ENCODE data around the gene MID1. TPM values are rescaled to one million over a fixed set of nuclear protein-coding genes. Genes with fewer than 3 reads are reported as not detected.

The MID1 gene
- total RNA-seq, 1 donor from 2014 or later: 31.2 TPM

DNA sequence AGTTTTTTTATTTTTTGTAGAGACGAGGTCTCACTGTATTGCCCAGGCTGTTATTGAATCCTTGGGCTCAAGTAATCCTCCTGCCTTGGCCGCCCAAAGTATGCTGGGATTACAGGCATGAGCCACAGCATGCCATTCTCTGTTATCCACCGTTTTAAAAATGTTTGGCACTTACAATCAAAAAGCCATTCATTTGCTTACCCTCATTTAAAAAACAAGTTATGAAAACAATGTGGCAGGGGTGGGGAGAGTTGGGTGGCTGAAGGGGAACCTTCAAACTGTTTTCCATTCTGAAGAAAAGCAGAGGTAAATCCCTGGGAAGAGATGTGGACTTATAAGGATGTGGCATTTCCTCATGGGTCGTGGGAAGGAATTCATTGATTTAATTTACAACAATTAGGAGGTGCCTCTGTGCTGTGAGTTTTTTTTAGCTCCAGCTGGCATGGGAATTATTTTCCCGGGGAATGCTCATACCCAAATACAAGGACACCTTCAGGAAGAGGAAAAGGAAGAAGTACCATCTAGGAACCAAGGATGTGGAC is 103.5 kb downstream of the MID1 start:
- FAIRE-seq: peak; percentile 63
- Mint-ChIP-seq H3K36me3 (ENCODE audit: low read depth, unreplicated experiment) (no peaks in the 10 kb centered on the region), H3K27ac (ENCODE audit: unreplicated experiment) (no peak overlapping the region), H3K27me3 (ENCODE audit: low read depth, unreplicated experiment) (no peaks in the 10 kb centered on the region), H3K4me3 (ENCODE audit: unreplicated experiment) (no peak overlapping the region), H3K4me1 (ENCODE audit: low read depth, unreplicated experiment) (peaks cover 8% of the 10 kb centered on the region), H3K9me3 (ENCODE audit: unreplicated experiment) (no peaks in the 10 kb centered on the region)
- H3K9me3 ChIP-seq (ENCODE audit: insufficient read depth, low read depth, low read length): no peaks in the 10 kb centered on the region
- no peaks in the 10 kb centered on the region for H3K36me3 ChIP-seq (ENCODE audit: insufficient read depth, low read length)
- no peaks in the 10 kb centered on the region for H3K79me2 ChIP-seq (ENCODE audit: insufficient read depth, low read length)
- TF ChIP-seq EZH2 (IDR thresholded peaks at IDR 0.05; ENCODE audit: insufficient read depth, low read length): no peak
- TF ChIP-seq, protein P1, sequence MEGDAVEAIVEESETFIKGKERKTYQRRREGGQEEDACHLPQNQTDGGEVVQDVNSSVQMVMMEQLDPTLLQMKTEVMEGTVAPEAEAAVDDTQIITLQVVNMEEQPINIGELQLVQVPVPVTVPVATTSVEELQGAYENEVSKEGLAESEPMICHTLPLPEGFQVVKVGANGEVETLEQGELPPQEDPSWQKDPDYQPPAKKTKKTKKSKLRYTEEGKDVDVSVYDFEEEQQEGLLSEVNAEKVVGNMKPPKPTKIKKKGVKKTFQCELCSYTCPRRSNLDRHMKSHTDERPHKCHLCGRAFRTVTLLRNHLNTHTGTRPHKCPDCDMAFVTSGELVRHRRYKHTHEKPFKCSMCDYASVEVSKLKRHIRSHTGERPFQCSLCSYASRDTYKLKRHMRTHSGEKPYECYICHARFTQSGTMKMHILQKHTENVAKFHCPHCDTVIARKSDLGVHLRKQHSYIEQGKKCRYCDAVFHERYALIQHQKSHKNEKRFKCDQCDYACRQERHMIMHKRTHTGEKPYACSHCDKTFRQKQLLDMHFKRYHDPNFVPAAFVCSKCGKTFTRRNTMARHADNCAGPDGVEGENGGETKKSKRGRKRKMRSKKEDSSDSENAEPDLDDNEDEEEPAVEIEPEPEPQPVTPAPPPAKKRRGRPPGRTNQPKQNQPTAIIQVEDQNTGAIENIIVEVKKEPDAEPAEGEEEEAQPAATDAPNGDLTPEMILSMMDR (IDR thresholded peaks at IDR 0.05; ENCODE audit: insufficient read depth, low read depth, low read length): no peak
- no peak overlapping the region for H3K9ac ChIP-seq (ENCODE audit: low read length)
- H3K27me3 ChIP-seq (ENCODE audit: insufficient read depth, low read length): no peaks in the 10 kb centered on the region
- H3K4me2 ChIP-seq (ENCODE audit: low read length): no peak overlapping the region
- no peak for DNase-seq (ENCODE audit: low read depth)
- H2AFZ ChIP-seq (ENCODE audit: low read depth, low read length): no peak overlapping the region
- H3K4me3 ChIP-seq (ENCODE audit: insufficient read depth, low read depth, low read length): no peak overlapping the region
- H3K4me1 ChIP-seq (ENCODE audit: insufficient read depth, low read length): peaks cover 6% of the 10 kb centered on the region
- no peaks in the 10 kb centered on the region for H4K20me1 ChIP-seq (ENCODE audit: insufficient read depth, low read length)
- no peak overlapping the region for H3K27ac ChIP-seq (ENCODE audit: low read depth, low read length)

DNA sequence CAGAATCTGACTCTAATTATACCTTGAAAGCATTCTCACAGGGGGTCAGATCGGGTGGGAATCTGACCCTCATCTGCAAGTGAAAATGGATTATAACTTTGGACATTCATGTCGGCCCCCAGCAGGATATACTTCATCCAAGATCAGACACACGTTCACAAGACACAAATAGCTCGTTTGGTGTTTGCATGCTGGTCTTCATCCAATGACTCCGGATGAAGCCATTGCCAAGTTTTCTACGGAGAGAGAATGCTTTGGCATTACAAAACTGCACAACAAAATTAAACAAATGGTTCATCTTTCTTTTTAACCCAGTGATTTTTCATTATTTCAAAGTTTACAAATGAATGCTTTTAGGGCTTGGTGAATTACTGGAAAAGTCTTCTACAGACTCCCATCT is 105.5 kb downstream of the MID1 start:
- no peaks in the 10 kb centered on the region for H3K27me3 ChIP-seq (ENCODE audit: insufficient read depth, low read length)
- H3K27ac ChIP-seq (ENCODE audit: low read depth, low read length): no peak overlapping the region
- Mint-ChIP-seq H3K9me3 (ENCODE audit: unreplicated experiment) (no peaks in the 10 kb centered on the region), H3K4me1 (ENCODE audit: low read depth, unreplicated experiment) (peaks cover 7% of the 10 kb centered on the region), H3K27me3 (ENCODE audit: low read depth, unreplicated experiment) (no peaks in the 10 kb centered on the region), H3K27ac (ENCODE audit: unreplicated experiment) (no peak overlapping the region), H3K4me3 (ENCODE audit: unreplicated experiment) (no peak overlapping the region), H3K36me3 (ENCODE audit: low read depth, unreplicated experiment) (no peaks in the 10 kb centered on the region)
- H3K36me3 ChIP-seq (ENCODE audit: insufficient read depth, low read length): no peaks in the 10 kb centered on the region
- H3K4me2 ChIP-seq (ENCODE audit: low read length): no peak overlapping the region
- FAIRE-seq: peak; percentile 83
- no peaks in the 10 kb centered on the region for H3K79me2 ChIP-seq (ENCODE audit: insufficient read depth, low read length)
- H2AFZ ChIP-seq (ENCODE audit: low read depth, low read length): no peak overlapping the region
- peaks cover 6% of the 10 kb centered on the region for H3K4me1 ChIP-seq (ENCODE audit: insufficient read depth, low read length)
- TF ChIP-seq, protein P1 (IDR thresholded peaks at IDR 0.05; ENCODE audit: insufficient read depth, low read depth, low read length): no peak
- TF ChIP-seq EZH2 (IDR thresholded peaks at IDR 0.05; ENCODE audit: insufficient read depth, low read length): no peak
- no peaks in the 10 kb centered on the region for H3K9me3 ChIP-seq (ENCODE audit: insufficient read depth, low read depth, low read length)
- H3K9ac ChIP-seq (ENCODE audit: low read length): no peak overlapping the region
- DNase-seq (ENCODE audit: low read depth): no peak
- H4K20me1 ChIP-seq (ENCODE audit: insufficient read depth, low read length): no peaks in the 10 kb centered on the region
- H3K4me3 ChIP-seq (ENCODE audit: insufficient read depth, low read depth, low read length): no peak overlapping the region

- H3K9me3 ChIP-seq (ENCODE audit: insufficient read depth, low read depth, low read length): no peaks in the 10 kb centered on the region
- no peak overlapping the region for H3K9ac ChIP-seq (ENCODE audit: low read length)
- TF ChIP-seq, protein P1 (IDR thresholded peaks at IDR 0.05; ENCODE audit: insufficient read depth, low read depth, low read length): no peak
- TF ChIP-seq EZH2 (IDR thresholded peaks at IDR 0.05; ENCODE audit: insufficient read depth, low read length): no peak
- H3K4me3 ChIP-seq (ENCODE audit: insufficient read depth, low read depth, low read length): no peak overlapping the region
- Mint-ChIP-seq H3K36me3 (ENCODE audit: low read depth, unreplicated experiment) (no peaks in the 10 kb centered on the region), H3K27me3 (ENCODE audit: low read depth, unreplicated experiment) (no peaks in the 10 kb centered on the region), H3K27ac (ENCODE audit: unreplicated experiment) (no peak overlapping the region), H3K9me3 (ENCODE audit: unreplicated experiment) (no peaks in the 10 kb centered on the region), H3K4me3 (ENCODE audit: unreplicated experiment) (no peak overlapping the region), H3K4me1 (ENCODE audit: low read depth, unreplicated experiment) (peaks cover 7% of the 10 kb centered on the region)
- peak; percentile 64 for FAIRE-seq
- H3K36me3 ChIP-seq (ENCODE audit: insufficient read depth, low read length): no peaks in the 10 kb centered on the region
- H3K79me2 ChIP-seq (ENCODE audit: insufficient read depth, low read length): no peaks in the 10 kb centered on the region
- H3K4me2 ChIP-seq (ENCODE audit: low read length): no peak overlapping the region
- no peak for DNase-seq (ENCODE audit: low read depth)
- peaks cover 6% of the 10 kb centered on the region for H3K4me1 ChIP-seq (ENCODE audit: insufficient read depth, low read length)
- H3K27me3 ChIP-seq (ENCODE audit: insufficient read depth, low read length): no peaks in the 10 kb centered on the region
- no peaks in the 10 kb centered on the region for H4K20me1 ChIP-seq (ENCODE audit: insufficient read depth, low read length)
- H3K27ac ChIP-seq (ENCODE audit: low read depth, low read length): no peak overlapping the region
- H2AFZ ChIP-seq (ENCODE audit: low read depth, low read length): no peak overlapping the region
These were observed 106.4 kb downstream of the MID1 start for GRCh38 chrX:10513974-10514373.

Measured in astrocyte (in vitro differentiated cells and primary cell).